ENCODE data around the gene TCAIM.

DNA sequence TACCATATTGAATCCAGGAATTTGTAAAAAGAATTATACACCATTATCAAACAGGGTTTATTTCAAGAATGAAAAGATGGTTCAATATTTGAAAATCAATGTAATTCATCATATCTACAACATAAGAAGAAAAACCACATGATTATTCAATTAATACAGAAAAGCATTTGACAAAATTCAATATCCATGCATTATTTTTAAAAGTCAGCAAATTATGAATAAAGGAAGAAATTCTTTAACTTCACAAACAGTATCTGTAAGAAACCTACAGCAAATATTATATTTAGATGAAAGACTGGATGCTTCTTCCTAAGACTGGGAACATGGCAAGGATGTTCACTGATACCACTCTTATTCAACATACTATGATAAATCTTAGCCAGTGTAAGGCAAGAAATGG, 41.3 kb upstream of the TCAIM start:
- TF ChIP-seq TEAD1 (CRISPR knock-in tag; IDR thresholded peaks at IDR 0.05), result no peak
- no peak for TF ChIP-seq CREM (IDR thresholded peaks at IDR 0.05; ENCODE audit: low read depth)
- TF ChIP-seq ATF7 (IDR thresholded peaks at IDR 0.05), result no peak
- TF ChIP-seq, protein P1, sequence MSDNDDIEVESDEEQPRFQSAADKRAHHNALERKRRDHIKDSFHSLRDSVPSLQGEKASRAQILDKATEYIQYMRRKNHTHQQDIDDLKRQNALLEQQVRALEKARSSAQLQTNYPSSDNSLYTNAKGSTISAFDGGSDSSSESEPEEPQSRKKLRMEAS (CRISPR knock-in tag; IDR thresholded peaks at IDR 0.05), result no peak
- TF ChIP-seq TAF7 (tag; IDR thresholded peaks at IDR 0.05), result no peak
- TF ChIP-seq CEBPB (tag; IDR thresholded peaks at IDR 0.05), result no peak
- TF ChIP-seq SUPT5H (IDR thresholded peaks at IDR 0.05), result no peak
- no peak for TF ChIP-seq CAMTA2 (CRISPR knock-in tag; conservative IDR thresholded peaks at IDR 0.05)

All from K562 (cell line).